Measurements from ENCODE around the gene TMED7. TPM values are rescaled to one million over a fixed set of nuclear protein-coding genes. Genes with fewer than 3 reads are reported as not detected.

The TMED7 gene
- total RNA-seq, 2 donors from 2014 or later: 61.6 to 76.1 TPM

- DNase-seq (ENCODE audit: low spot score) (no peak), ATAC-seq (no peak)
- Mint-ChIP-seq H3K27me3 (no peaks in the 10 kb centered on the region), H3K27ac (no peak overlapping the region), H3K4me1 (ENCODE audit: low read depth in 2 of 2) (peaks cover 0 to 2% of the 10 kb centered on the region in 2 donors), H3K9me3 (no peaks in the 10 kb centered on the region), H3K36me3 (peaks cover 5% of the 10 kb centered on the region), H3K4me3 (no peak overlapping the region)
These were observed 40.6 kb downstream of the TMED7 start for GRCh38 chr5:115585265-115585664.

GRCh38 chr5:115584501-115584900 lies 41.3 kb downstream of the TMED7 start:
- ATAC-seq (no peak), DNase-seq (ENCODE audit: low spot score) (no peak)
- Mint-ChIP-seq H3K9me3 (no peaks in the 10 kb centered on the region), H3K27ac (no peak overlapping the region), H3K36me3 (peaks cover 5% of the 10 kb centered on the region), H3K4me3 (no peak overlapping the region), H3K27me3 (no peaks in the 10 kb centered on the region), H3K4me1 (ENCODE audit: low read depth in 2 of 2) (peaks cover 0 to 2% of the 10 kb centered on the region in 2 donors)

GRCh38 chr5:115583474-115583873 lies 42.4 kb downstream of the TMED7 start:
- peak overlapping the region in 1 of 2 donors; percentile 20 for H3K27ac Mint-ChIP-seq
- H3K36me3 Mint-ChIP-seq: peaks cover 5% of the 10 kb centered on the region
- H3K27me3 Mint-ChIP-seq: no peaks in the 10 kb centered on the region
- peaks cover 0 to 2% of the 10 kb centered on the region in 2 donors for H3K4me1 Mint-ChIP-seq (ENCODE audit: low read depth in 2 of 2)
- no peak for ATAC-seq
- no peaks in the 10 kb centered on the region for H3K9me3 Mint-ChIP-seq
- H3K4me3 Mint-ChIP-seq: no peak overlapping the region
- no peak for DNase-seq (ENCODE audit: low spot score)

- ATAC-seq: no peak
- no peaks in the 10 kb centered on the region for H3K9me3 Mint-ChIP-seq
- H3K36me3 Mint-ChIP-seq: peaks cover 14% of the 10 kb centered on the region
- DNase-seq (ENCODE audit: low spot score): no peak
- H3K4me1 Mint-ChIP-seq (ENCODE audit: low read depth in 2 of 2): peaks cover 16 to 19% of the 10 kb centered on the region in 2 donors
- H3K27me3 Mint-ChIP-seq: no peaks in the 10 kb centered on the region
- no peak overlapping the region for H3K4me3 Mint-ChIP-seq
- no peak overlapping the region for H3K27ac Mint-ChIP-seq
These were observed 44.9 kb downstream of the TMED7 start for GRCh38 chr5:115580941-115581340.

- Mint-ChIP-seq H3K27me3 (no peaks in the 10 kb centered on the region), H3K4me1 (ENCODE audit: low read depth in 2 of 2) (peaks cover 22 to 23% of the 10 kb centered on the region in 2 donors), H3K9me3 (no peaks in the 10 kb centered on the region), H3K27ac (no peak overlapping the region), H3K4me3 (no peak overlapping the region), H3K36me3 (peaks cover 14% of the 10 kb centered on the region)
- DNase-seq (ENCODE audit: low spot score) (no peak), ATAC-seq (no peak)
These were observed 46.1 kb downstream of the TMED7 start for GRCh38 chr5:115579747-115580173.

- Mint-ChIP-seq H3K27me3 (no peaks in the 10 kb centered on the region), H3K9me3 (no peaks in the 10 kb centered on the region), H3K36me3 (peaks cover 14% of the 10 kb centered on the region), H3K4me3 (no peak overlapping the region), H3K27ac (no peak overlapping the region), H3K4me1 (ENCODE audit: low read depth in 2 of 2) (peaks cover 22 to 24% of the 10 kb centered on the region in 2 donors)
- no peak for DNase-seq (ENCODE audit: low spot score)
- ATAC-seq: no peak
These were observed 46.6 kb downstream of the TMED7 start for GRCh38 chr5:115579216-115579615.

- Mint-ChIP-seq H3K4me1 (ENCODE audit: low read depth in 2 of 2) (peaks cover 22 to 24% of the 10 kb centered on the region in 2 donors), H3K27ac (no peak overlapping the region), H3K36me3 (peaks cover 14% of the 10 kb centered on the region), H3K9me3 (no peaks in the 10 kb centered on the region), H3K27me3 (no peaks in the 10 kb centered on the region), H3K4me3 (no peak overlapping the region)
- DNase-seq (ENCODE audit: low spot score): no peak
- no peak for ATAC-seq
These were observed 47.2 kb downstream of the TMED7 start for GRCh38 chr5:115578657-115579056.

GRCh38 chr5:115577741-115578140 lies 48.1 kb downstream of the TMED7 start:
- peaks cover 14% of the 10 kb centered on the region for H3K36me3 Mint-ChIP-seq

GRCh38 chr5:115577329-115577728 lies 48.5 kb downstream of the TMED7 start:
- Mint-ChIP-seq H3K9me3 (no peaks in the 10 kb centered on the region), H3K27me3 (peaks cover 0 to 7% of the 10 kb centered on the region in 2 donors), H3K36me3 (peaks cover 14% of the 10 kb centered on the region), H3K27ac (peak overlapping the region; percentile 68 to 77), H3K4me3 (peak overlapping the region; percentile 61), H3K4me1 (ENCODE audit: low read depth in 2 of 2) (peaks cover 22 to 24% of the 10 kb centered on the region in 2 donors)
- ATAC-seq (no peak), DNase-seq (ENCODE audit: low spot score) (no peak)

More at GRCh38 chr5:115577741-115578140, 48.1 kb downstream of the TMED7 start:
- no peaks in the 10 kb centered on the region for H3K9me3 Mint-ChIP-seq
- H3K4me1 Mint-ChIP-seq (ENCODE audit: low read depth in 2 of 2): peaks cover 22 to 24% of the 10 kb centered on the region in 2 donors
- H3K27ac Mint-ChIP-seq: peak overlapping the region; percentile 68 to 77
- peak; percentile 59 to 75 for ATAC-seq
- H3K27me3 Mint-ChIP-seq: peaks cover 0 to 2% of the 10 kb centered on the region in 2 donors
- H3K4me3 Mint-ChIP-seq: peak overlapping the region; percentile 61
- peak; percentile 61 for DNase-seq (ENCODE audit: low spot score)

GRCh38 chr5:115575167-115576070 lies 50.4 kb downstream of the TMED7 start:
- no peak for ATAC-seq
- no peak for DNase-seq (ENCODE audit: low spot score)
- Mint-ChIP-seq H3K9me3 (no peaks in the 10 kb centered on the region), H3K27ac (no peak overlapping the region), H3K4me1 (ENCODE audit: low read depth in 2 of 2) (peaks cover 22 to 24% of the 10 kb centered on the region in 2 donors), H3K4me3 (no peak overlapping the region), H3K27me3 (peaks cover 0 to 8% of the 10 kb centered on the region in 2 donors), H3K36me3 (peaks cover 10% of the 10 kb centered on the region)

GRCh38 chr5:115573133-115573532 lies 52.7 kb downstream of the TMED7 start:
- H3K27me3 Mint-ChIP-seq: peaks cover 0 to 8% of the 10 kb centered on the region in 2 donors
- peaks cover 22 to 24% of the 10 kb centered on the region in 2 donors for H3K4me1 Mint-ChIP-seq (ENCODE audit: low read depth in 2 of 2)
- no peak overlapping the region for H3K27ac Mint-ChIP-seq
- peaks cover 9% of the 10 kb centered on the region for H3K36me3 Mint-ChIP-seq
- DNase-seq (ENCODE audit: low spot score): no peak
- H3K4me3 Mint-ChIP-seq: no peak overlapping the region
- H3K9me3 Mint-ChIP-seq: no peaks in the 10 kb centered on the region
- no peak for ATAC-seq

GRCh38 chr5:115571441-115571878 lies 54.4 kb downstream of the TMED7 start:
- peaks cover under 1% of the 10 kb centered on the region for H3K36me3 Mint-ChIP-seq
- H3K4me1 Mint-ChIP-seq (ENCODE audit: low read depth in 2 of 2): peaks cover 9 to 11% of the 10 kb centered on the region in 2 donors
- H3K9me3 Mint-ChIP-seq: no peaks in the 10 kb centered on the region
- H3K27me3 Mint-ChIP-seq: peaks cover 4 to 8% of the 10 kb centered on the region in 2 donors
- no peak for DNase-seq (ENCODE audit: low spot score)
- no peak for ATAC-seq
- H3K4me3 Mint-ChIP-seq: no peak overlapping the region
- H3K27ac Mint-ChIP-seq: no peak overlapping the region

- no peak for DNase-seq (ENCODE audit: low spot score)
- Mint-ChIP-seq H3K4me3 (no peak overlapping the region), H3K4me1 (ENCODE audit: low read depth in 2 of 2) (no peaks in the 10 kb centered on the region), H3K36me3 (no peaks in the 10 kb centered on the region), H3K27me3 (peaks cover 9 to 12% of the 10 kb centered on the region in 2 donors), H3K9me3 (no peaks in the 10 kb centered on the region), H3K27ac (no peak overlapping the region)
- no peak for ATAC-seq
These were observed 57.2 kb downstream of the TMED7 start for GRCh38 chr5:115568668-115569067.

- no peak overlapping the region for H3K4me3 Mint-ChIP-seq
- H3K27ac Mint-ChIP-seq: no peak overlapping the region
- peaks cover 9 to 18% of the 10 kb centered on the region in 2 donors for H3K27me3 Mint-ChIP-seq
- DNase-seq (ENCODE audit: low spot score) (no peak), ATAC-seq (peak in 1 of 2 donors; percentile 32)
- no peaks in the 10 kb centered on the region for H3K36me3 Mint-ChIP-seq
- no peaks in the 10 kb centered on the region for H3K4me1 Mint-ChIP-seq (ENCODE audit: low read depth in 2 of 2)
- no peaks in the 10 kb centered on the region for H3K9me3 Mint-ChIP-seq
These were observed 60.6 kb downstream of the TMED7 start for GRCh38 chr5:115565233-115565632.
